HEK293 (cell line): ENCODE data around the gene FES.

Experiments used
- AEBP2 ChIP-seq: fragments of 450-650 bp; formaldehyde crosslinking; IDR thresholded peaks from 2 replicates; pipeline ENCODE4 v1.5.1; 2016; ENCODE audit warnings: missing biosample characterization, missing genetic modification characterization, borderline replicate concordance
- EGR2 ChIP-seq: fragments of 450-650 bp; formaldehyde crosslinking; IDR thresholded peaks from 2 replicates; pipeline ENCODE4 v1.5.1; 2016; ENCODE audit warnings: low read depth, missing biosample characterization, missing genetic modification characterization
- HOXD13 ChIP-seq: sonication (generic); formaldehyde crosslinking; IDR thresholded peaks from 2 replicates; pipeline ENCODE4 v1.8.0; 2022; ENCODE audit warnings: missing genetic modification reagents, borderline replicate concordance
- KLF7 ChIP-seq: fragments of 450-650 bp; formaldehyde crosslinking; IDR thresholded peaks from 2 replicates; pipeline ENCODE4 v1.5.1; 2016; ENCODE audit warnings: missing biosample characterization, missing genetic modification characterization, borderline replicate concordance
- PBX3 ChIP-seq: sonication (generic); formaldehyde crosslinking; IDR thresholded peaks from 2 replicates; pipeline ENCODE4 v1.8.1; 2022; ENCODE audit warnings: mild to moderate bottlenecking, moderate library complexity, missing genetic modification reagents
- YY2 ChIP-seq: fragments of 450-650 bp; formaldehyde crosslinking; IDR thresholded peaks from 2 replicates; pipeline ENCODE4 v1.5.1; 2016; ENCODE audit warnings: missing biosample characterization, missing genetic modification characterization
- ZEB2 ChIP-seq: fragments of 450-650 bp; formaldehyde crosslinking; IDR thresholded peaks from 2 replicates; pipeline ENCODE4 v1.5.1; 2016; ENCODE audit warnings: missing biosample characterization, missing genetic modification characterization
- ZFHX2 ChIP-seq: fragments of 450-650 bp; formaldehyde crosslinking; conservative IDR thresholded peaks from 2 replicates; pipeline ENCODE4 v1.5.1; 2016; ENCODE audit warnings: missing biosample characterization, missing genetic modification characterization
- ZFP3 ChIP-seq: fragments of 450-650 bp; formaldehyde crosslinking; IDR thresholded peaks from 2 replicates; pipeline ENCODE4 v1.5.1; 2016; ENCODE audit warnings: low read depth, missing biosample characterization, missing genetic modification characterization
- ZFP41 ChIP-seq: fragments of 450-650 bp; formaldehyde crosslinking; IDR thresholded peaks from 2 replicates; pipeline ENCODE4 v1.5.1; 2016; ENCODE audit warnings: missing biosample characterization, missing genetic modification characterization, borderline replicate concordance
- ZNF10 ChIP-seq: fragments of 450-650 bp; formaldehyde crosslinking; IDR thresholded peaks from 2 replicates; pipeline ENCODE4 v1.5.1; 2017; ENCODE audit warnings: missing biosample characterization, missing genetic modification characterization
- ZNF140 ChIP-seq: fragments of 450-650 bp; formaldehyde crosslinking; IDR thresholded peaks from 2 replicates; pipeline ENCODE4 v1.5.1; 2016; ENCODE audit warnings: missing biosample characterization, missing genetic modification characterization
- ZNF148 ChIP-seq: fragments of 450-650 bp; formaldehyde crosslinking; IDR thresholded peaks from 2 replicates; pipeline ENCODE4 v1.5.0; 2017; ENCODE audit warnings: missing biosample characterization, missing genetic modification characterization, borderline replicate concordance
- ZNF214 ChIP-seq: fragments of 450-650 bp; formaldehyde crosslinking; IDR thresholded peaks from 2 replicates; pipeline ENCODE4 v1.5.1; 2017; ENCODE audit warnings: missing biosample characterization, mild to moderate bottlenecking, missing genetic modification characterization, borderline replicate concordance
- ZNF23 ChIP-seq: fragments of 450-650 bp; formaldehyde crosslinking; IDR thresholded peaks from 2 replicates; pipeline ENCODE4 v1.5.1; 2016; ENCODE audit warnings: missing biosample characterization, missing genetic modification characterization, borderline replicate concordance
- ZNF280D ChIP-seq: fragments of 450-650 bp; formaldehyde crosslinking; IDR thresholded peaks from 2 replicates; pipeline ENCODE4 v1.5.1; 2016; ENCODE audit warnings: missing biosample characterization, missing genetic modification characterization
- ZNF341 ChIP-seq: fragments of 450-650 bp; formaldehyde crosslinking; IDR thresholded peaks from 2 replicates; pipeline ENCODE4; 2016; ENCODE audit warnings: low read depth, missing biosample characterization, missing genetic modification characterization
- ZNF398 ChIP-seq: fragments of 450-650 bp; formaldehyde crosslinking; IDR thresholded peaks from 2 replicates; pipeline ENCODE4 v1.5.1; 2017; ENCODE audit warnings: missing biosample characterization, missing genetic modification characterization
- ZNF426 ChIP-seq: fragments of 450-650 bp; formaldehyde crosslinking; IDR thresholded peaks from 2 replicates; pipeline ENCODE4 v1.5.1; 2017; ENCODE audit warnings: missing biosample characterization, missing genetic modification characterization, mild to moderate bottlenecking, inconsistent platforms, moderate library complexity
- ZNF488 ChIP-seq: fragments of 450-650 bp; formaldehyde crosslinking; IDR thresholded peaks from 2 replicates; pipeline ENCODE4 v1.5.1; 2016; ENCODE audit warnings: missing biosample characterization, missing genetic modification characterization
- ZNF558 ChIP-seq: fragments of 450-650 bp; formaldehyde crosslinking; IDR thresholded peaks from 2 replicates; pipeline ENCODE4 v1.5.1; 2016; ENCODE audit warnings: missing biosample characterization, missing genetic modification characterization
- ZNF585B ChIP-seq: fragments of 450-650 bp; formaldehyde crosslinking; IDR thresholded peaks from 2 replicates; pipeline ENCODE4 v1.5.1; 2016; ENCODE audit warnings: missing biosample characterization, missing genetic modification characterization
- ZNF621 ChIP-seq: fragments of 450-650 bp; formaldehyde crosslinking; IDR thresholded peaks from 2 replicates; pipeline ENCODE4 v1.5.1; 2017; ENCODE audit warnings: missing biosample characterization, missing genetic modification characterization
- ZNF658 ChIP-seq: fragments of 450-650 bp; formaldehyde crosslinking; IDR thresholded peaks from 2 replicates; pipeline ENCODE4; 2016; ENCODE audit warnings: missing biosample characterization, missing genetic modification characterization
- ZNF76 ChIP-seq: fragments of 450-650 bp; formaldehyde crosslinking; IDR thresholded peaks from 2 replicates; pipeline ENCODE4; 2016; ENCODE audit warnings: low read depth, missing biosample characterization, missing genetic modification characterization, borderline replicate concordance

Gene FES

GRCh38 chr15:90871139-90871715, 13.1 kb upstream of the FES start (continued):
- no peak for TF ChIP-seq ZNF140 (tag by site-specific recombination)
- no peak for TF ChIP-seq HOXD13 (CRISPR knock-in tag)
- TF ChIP-seq ZNF621 (tag by site-specific recombination) = no peak
- no peak for TF ChIP-seq YY2 (tag by site-specific recombination)
- no peak for TF ChIP-seq ZEB2 (tag by site-specific recombination)
- peak; percentile 77 for TF ChIP-seq ZNF76
- no peak for TF ChIP-seq ZNF426 (tag by site-specific recombination)
- TF ChIP-seq ZNF23 (tag by site-specific recombination) = no peak
- peak; percentile 24; the same call in 1 of the 2 replicates for TF ChIP-seq ZFHX2 (tag by site-specific recombination)
- no peak for TF ChIP-seq ZNF585B (tag by site-specific recombination)
- TF ChIP-seq ZNF488 (tag by site-specific recombination) = no peak
- TF ChIP-seq ZNF148 (tag by site-specific recombination) = no peak
- no peak for TF ChIP-seq ZNF214 (tag by site-specific recombination)
- no peak for TF ChIP-seq ZNF10 (tag by site-specific recombination)
- no peak for TF ChIP-seq PBX3 (CRISPR knock-in tag)
- TF ChIP-seq AEBP2 (tag by site-specific recombination) = no peak
- TF ChIP-seq ZFP41 = no peak
- TF ChIP-seq ZNF558 (tag by site-specific recombination) = no peak
- no peak for TF ChIP-seq KLF7 (tag by site-specific recombination)
- no peak for TF ChIP-seq ZNF658 (tag by site-specific recombination)
- no peak for TF ChIP-seq ZFP3 (tag by site-specific recombination)
- TF ChIP-seq ZNF280D = no peak
- TF ChIP-seq EGR2 (tag by site-specific recombination) = 0 out of 2 replicates have a peak, but pooled peaks have one; percentile 15
- TF ChIP-seq ZNF341 (tag by site-specific recombination) = peak; percentile 87
- TF ChIP-seq ZNF398 (tag by site-specific recombination) = no peak
